AG08396 (cell line): ENCODE measurements around the gene MAD2L1BP.
"Not testable (repeated sequence)": the region's sequence is repeated elsewhere in the genome, so short reads cannot be mapped to it uniquely, and the experiment has no call there.

Experiments used
- DNase-seq: peaks from one replicate; pipeline ENCODE4 v3.0.0; 2012; ENCODE audit warnings: low spot score, mixed read lengths

The MAD2L1BP gene

GRCh38 chr6:43627008-43627825 is 8.4 kb upstream of the MAD2L1BP start:
- DNase-seq: peak; percentile 89

- DNase-seq: peak; percentile 44
Measured at GRCh38 chr6:43628393-43629103, 7.1 kb upstream of the MAD2L1BP start.

GRCh38 chr6:43629104-43629504 is 6.5 kb upstream of the MAD2L1BP start, which contains the start of gene GTPBP2:
GTPBP2 (minus strand) TSS chr6:43629264; CDS start chr6:43629162, 102 bp downstream.
- DNase-seq: peak; percentile 95

GRCh38 chr6:43629505-43630300 is 5.9 kb upstream of the MAD2L1BP start:
- peak; percentile 97 for DNase-seq

- DNase-seq: no peak
Measured at GRCh38 chr6:43630980-43631619, 4.5 kb upstream of the MAD2L1BP start.

GRCh38 chr6:43633002-43633401 is 2.6 kb upstream of the MAD2L1BP start:
- not testable (repeated sequence) for DNase-seq

- DNase-seq: no peak
Measured at GRCh38 chr6:43634702-43635303, 837 bp upstream of the MAD2L1BP start.

- no peak for DNase-seq
Measured at GRCh38 chr6:43636308-43636659, 644 bp downstream of the MAD2L1BP start.

- no peak for DNase-seq
Measured at GRCh38 chr6:43639984-43640800, 4.6 kb downstream of the MAD2L1BP start.

GRCh38 chr6:43644940-43645612 is 9.4 kb downstream of the MAD2L1BP start, which contains the start of gene RSPH9:
RSPH9 (plus strand) TSS chr6:43645036; CDS start chr6:43645099, 63 bp downstream.
- peak; percentile 66 for DNase-seq

- DNase-seq: no peak
Measured at GRCh38 chr6:43645613-43645964, 9.9 kb downstream of the MAD2L1BP start.

- DNase-seq: no peak
Measured at GRCh38 chr6:43647613-43648012, 12.0 kb downstream of the MAD2L1BP start.

- no peak for DNase-seq
Measured at GRCh38 chr6:43648248-43648647, 12.6 kb downstream of the MAD2L1BP start.

- DNase-seq: not testable (repeated sequence)
Measured at GRCh38 chr6:43652822-43653221, 17.2 kb downstream of the MAD2L1BP start.

GRCh38 chr6:43657221-43657802 is 21.7 kb downstream of the MAD2L1BP start:
- DNase-seq: no peak

- no peak for DNase-seq
Measured at GRCh38 chr6:43658161-43658560, 22.5 kb downstream of the MAD2L1BP start.

- DNase-seq: not testable (repeated sequence)
Measured at GRCh38 chr6:43662948-43663347, 27.3 kb downstream of the MAD2L1BP start.

GRCh38 chr6:43665376-43665775 is 29.7 kb downstream of the MAD2L1BP start:
- no peak for DNase-seq

- no peak for DNase-seq
Measured at GRCh38 chr6:43666196-43666920, 30.7 kb downstream of the MAD2L1BP start.
